GM12878 (cell line): Measurements from ENCODE around the gene SERPINA6. TPM values are rescaled to one million over a fixed set of nuclear protein-coding genes. Genes with fewer than 3 reads are reported as not detected.
"Not testable (repeated sequence)": the region's sequence is repeated elsewhere in the genome, so short reads cannot be mapped to it uniquely, and the experiment has no call there.

Experiments used
- ATAC-seq: fragments of 200-7000 bp; cut with Tn5 transposase; 3 replicates; pipeline ENCODE4 v1.9.1; 2020; ENCODE audit warnings: mild to moderate bottlenecking, moderate library complexity
- BruUV-seq: library from RNA; stranded (reverse); fragments of 400-500 nt; replicated peaks from 2 replicates; lab custom pipeline; 2021; lab: Mats Ljungman, UMichigan
- CTCF ChIA-PET: fragments of 300-600 bp; sonication (Branson Sonifier 250); formaldehyde crosslinking; extraction: SDS; loops from one replicate; lab custom pipeline; 2021; ENCODE audit warnings: inconsistent platforms; lab: Yijun Ruan, JAX
- POLR2A ChIA-PET: fragments of 350-600 bp; formaldehyde crosslinking; extraction: SDS; loops from one replicate; lab custom pipeline; 2021; ENCODE audit warnings: inconsistent platforms; lab: Charles Lee
- RAD21 ChIA-PET: fragments of 300-600 bp; sonication (Branson Sonifier 250); formaldehyde crosslinking; loops from one replicate; lab custom pipeline; 2023; ENCODE audit warnings: antibody characterized with exemption; ENCODE audit not compliant: unreplicated experiment; lab: Charles Lee
- SMC1A ChIA-PET: fragments of 300-600 bp; sonication (Branson Sonifier 250); formaldehyde crosslinking; loops from one replicate; lab custom pipeline; 2023; ENCODE audit not compliant: unreplicated experiment, uncharacterized antibody; lab: Charles Lee
- DNase-seq: peaks from one replicate; pipeline ENCODE4 v3.0.0-alpha.2; 2011; ENCODE audit warnings: low read depth, low spot score
- FAIRE-seq: peaks from 3 replicates; lab custom pipeline; 2011; peaks lifted over from hg19 to GRCh38; lab: Jason Lieb, UNC
- H2AFZ ChIP-seq: 2 replicates; pipeline ENCODE4 v1.6.0; 2011; ENCODE audit warnings: low read depth, low read length, control low read depth; ENCODE audit not compliant: control insufficient read depth
- H3K27ac ChIP-seq: 2 replicates; pipeline ENCODE4 v1.5.1; 2011; ENCODE audit warnings: control low read depth; ENCODE audit not compliant: control insufficient read depth, insufficient read depth
- H3K27me3 ChIP-seq, 2 experiments: replicated peaks in 1 of 2; 2 replicates each; pipeline versions ENCODE4 v1.6.0 to v1.6.1; 2011; ENCODE audit warnings: low read length in 1 of 2; ENCODE audit not compliant: control insufficient read depth in 2 of 2, insufficient read depth in 2 of 2
- H3K36me3 ChIP-seq, 2 experiments: 2 replicates each; pipeline ENCODE4 v1.5.1; 2011; ENCODE audit warnings: low read length in 1 of 2; ENCODE audit not compliant: control insufficient read depth in 2 of 2, insufficient read depth in 2 of 2
- H3K4me1 ChIP-seq: 2 replicates; pipeline ENCODE4 v1.6.1; 2011; ENCODE audit warnings: mild to moderate bottlenecking, low read length, moderate library complexity, mixed read lengths; ENCODE audit not compliant: control insufficient read depth, insufficient read depth
- H3K4me2 ChIP-seq: 2 replicates; pipeline ENCODE4 v1.6.0; 2011; ENCODE audit warnings: control low read depth; ENCODE audit not compliant: control insufficient read depth, insufficient read depth
- H3K4me3 ChIP-seq: fragments of 200-600 bp; sonication (generic); 2 replicates; pipeline ENCODE4 v1.5.1; 2016
- H3K79me2 ChIP-seq: 2 replicates; pipeline ENCODE4 v1.6.0; 2011; ENCODE audit warnings: low read length; ENCODE audit not compliant: control insufficient read depth, insufficient read depth
- H3K9ac ChIP-seq: 2 replicates; pipeline ENCODE4 v1.8.0; 2011; ENCODE audit warnings: low read length, control low read depth, mixed read lengths; ENCODE audit not compliant: control insufficient read depth, insufficient read depth
- H3K9me3 ChIP-seq: replicated peaks from 3 replicates; pipeline ENCODE4 v1.5.1; 2011; ENCODE audit warnings: mild to moderate bottlenecking, low read length; ENCODE audit not compliant: control insufficient read depth, insufficient read depth
- H4K20me1 ChIP-seq: 2 replicates; pipeline ENCODE4 v1.6.0; 2011; ENCODE audit not compliant: control insufficient read depth, insufficient read depth
- BCL11A ChIP-seq: IDR thresholded peaks from 2 replicates; pipeline ENCODE4 v1.6.1; 2011; ENCODE audit warnings: low read depth, low read length
- BCL3 ChIP-seq: IDR thresholded peaks from 2 replicates; pipeline ENCODE4 v1.6.1; 2011; ENCODE audit warnings: borderline replicate concordance, low read depth, mild to moderate bottlenecking, moderate library complexity, low read length; ENCODE audit not compliant: insufficient read depth, poor library complexity, severe bottlenecking
- BHLHE40 ChIP-seq, 2 experiments: fragments of 450-650 bp in 1 of 2; IDR thresholded peaks; 2 replicates each; pipeline ENCODE4 v1.6.1; 2011 to 2017; ENCODE audit warnings: low read depth in 2 of 2, borderline replicate concordance in 1 of 2, improper control_type of control experiment in 1 of 2, low read length in 1 of 2, mild to moderate bottlenecking in 1 of 2
- E4F1 ChIP-seq: fragments of 450-650 bp; IDR thresholded peaks from 2 replicates; pipeline ENCODE4 v1.6.1; 2018; ENCODE audit warnings: borderline replicate concordance, mild to moderate bottlenecking; ENCODE audit not compliant: partially characterized antibody
- IKZF2 ChIP-seq, 2 experiments: fragments of 450-650 bp; IDR thresholded peaks; 2 replicates each; pipeline ENCODE4 v1.6.1; 2017; ENCODE audit warnings: mild to moderate bottlenecking in 2 of 2, moderate library complexity in 2 of 2
- PAX5 ChIP-seq: IDR thresholded peaks from 2 replicates; pipeline ENCODE4 v1.6.1; 2011; ENCODE audit warnings: low read depth, low read length, borderline replicate concordance
- PKNOX1 ChIP-seq: fragments of 450-650 bp; IDR thresholded peaks from 2 replicates; pipeline ENCODE4 v1.6.1; 2016; ENCODE audit warnings: mild to moderate bottlenecking
- RELA ChIP-seq: fragments of 450-650 bp; IDR thresholded peaks from 2 replicates; pipeline ENCODE4 v1.8.0; 2014; ENCODE audit warnings: borderline replicate concordance; ENCODE audit not compliant: partially characterized antibody
- RELB ChIP-seq: fragments of 450-650 bp; IDR thresholded peaks from 2 replicates; pipeline ENCODE4 v1.6.1; 2017; ENCODE audit warnings: low read depth, mild to moderate bottlenecking, moderate library complexity
- SP1 ChIP-seq: IDR thresholded peaks from one replicate; pipeline ENCODE4 v1.6.1; 2011; ENCODE audit warnings: low read depth, low read length
- TCF3 ChIP-seq: IDR thresholded peaks from 2 replicates; pipeline ENCODE4 v1.6.1; 2012; ENCODE audit warnings: low read depth, mild to moderate bottlenecking, low read length, borderline replicate concordance; ENCODE audit not compliant: insufficient read depth
- USF1 ChIP-seq: IDR thresholded peaks from 2 replicates; pipeline ENCODE4 v1.6.1; 2011; ENCODE audit warnings: borderline replicate concordance, low read depth, mild to moderate bottlenecking, moderate library complexity, mixed read lengths, low read length; ENCODE audit not compliant: insufficient read depth; ENCODE audit errors: extremely low read length
- WGBS: methylation state at CpG from one replicate; pipeline ENCODE4 v1.1.6; 2016; ENCODE audit warnings: low lambda C conversion rate; ENCODE audit not compliant: insufficient replicate concordance, insufficient coverage; ENCODE audit errors: missing lambda C conversion rate; 5-methylcytosine and 5-hydroxymethylcytosine counted together
- in situ Hi-C: fragments of 300-500 bp; cut with MboI; formaldehyde crosslinking; loops from 9 replicates; pipeline ENCODE4 v1.14.3; 2018; ENCODE audit warnings: mixed read lengths
- intact Hi-C: fragments of 100-400 bp; cut with micrococcal nuclease; formaldehyde crosslinking; loops from one replicate; pipeline ENCODE4 v1.14.2; 2022; ENCODE audit not compliant: unreplicated experiment
- polyA plus RNA-seq, 11 experiments: library from polyadenylated mRNA; depleted of rRNA in 4 of 11; unstranded in 6 of 11; stranded (reverse) in 5 of 11; fragments of >200 nt; fragmentation: Nextera tagmentation in 4 of 11; fragmentation: Illumina TruSeq in 1 of 11; extraction: Ambion mirVana in 4 of 11; extraction: Trizol in 1 of 11; gene quantifications; 1 replicate in 1 of 11; 2 replicates in 10 of 11; pipeline versions ENCODE4 v1.2.1 to v1.2.3, GENCODE V29; 2011 to 2016; ENCODE audit warnings: inconsistent platforms in 2 of 11, missing spikeins in 2 of 11, low read depth in 1 of 11
- total RNA-seq, 4 experiments: library from RNA; depleted of rRNA in 3 of 4; stranded (reverse); fragments of >200 nt in 3 of 4; fragmentation: Illumina TruSeq in 1 of 4; extraction: Trizol in 1 of 4; gene quantifications; 2 replicates each; pipeline versions ENCODE4 v1.2.1 to v1.2.3, GENCODE V29; 2013 to 2021

SERPINA6 gene
- total and polyA plus RNA-seq, 10 of the 15 experiments (the other 5 are each of a cell fraction or from before 2014, with no cell fraction given) = 0.11 to 0.27 (median 0.23) TPM; not detected in 7

GRCh38 chr14:94346841-94347240, 23.7 kb upstream of the SERPINA6 start (continued):
- no peak for TF ChIP-seq E4F1

GRCh38 chr14:94346065-94346786, 23.1 kb upstream of the SERPINA6 start:
- peak; percentile 47 for FAIRE-seq
- RAD21 ChIA-PET, H3K36me3 ChIP-seq, H3K79me2 ChIP-seq, H3K4me3 ChIP-seq, CTCF ChIA-PET, SMC1A ChIA-PET, BruUV-seq, POLR2A ChIA-PET, H3K27me3 ChIP-seq, intact Hi-C loops, H4K20me1 ChIP-seq, in situ Hi-C loops: not testable (repeated sequence)
- 4% methylated on average over 21 of the region's 24 CpGs for WGBS
- Histone ChIP-seq H3K9ac (peak overlapping the region; percentile 50; the same call in 1 of the 2 replicates), H3K9me3 (peaks cover 11% of the 10 kb centered on the region), H3K4me2 (0 out of 2 replicates have a peak overlapping the region, but pooled peaks have one; percentile 14), H2AFZ (peak overlapping the region; percentile 46), H3K27ac (peak overlapping the region; percentile 93), H3K4me1 (peaks cover 22% of the 10 kb centered on the region)
- ATAC-seq = peak; percentile 96
- peak; percentile 77 for DNase-seq
- TF ChIP-seq IKZF2 (IDR thresholded peaks at IDR 0.05) (0 out of 4 replicates have a peak, but pooled peaks of 1 of the 2 experiments have one; percentile 15), USF1 (peak; percentile 16), BCL11A (0 out of 2 replicates have a peak, but pooled peaks have one; percentile 47), RELB (peak; percentile 91), PAX5 (peak; percentile 63), RELA (peak; percentile 97), BCL3 (peak; percentile 59), SP1 (peak; percentile 20), TCF3 (0 out of 2 replicates have a peak, but pooled peaks have one; percentile 30), PKNOX1 (0 out of 2 replicates have a peak, but pooled peaks have one; percentile 13), BHLHE40 (IDR thresholded peaks at IDR 0.05; ENCODE audit: borderline replicate concordance in 1 of 2, low read depth in 2 of 2, low read length in 1 of 2) (peak; percentile 83 to 91)
